ENCODE measurements around the gene GADD45GIP1. TPM values are rescaled to one million over a fixed set of nuclear protein-coding genes. Genes with fewer than 3 reads are reported as not detected.

The GADD45GIP1 gene
- total RNA-seq, 1 experiment from 2014 or later: 36.7 TPM

DNA sequence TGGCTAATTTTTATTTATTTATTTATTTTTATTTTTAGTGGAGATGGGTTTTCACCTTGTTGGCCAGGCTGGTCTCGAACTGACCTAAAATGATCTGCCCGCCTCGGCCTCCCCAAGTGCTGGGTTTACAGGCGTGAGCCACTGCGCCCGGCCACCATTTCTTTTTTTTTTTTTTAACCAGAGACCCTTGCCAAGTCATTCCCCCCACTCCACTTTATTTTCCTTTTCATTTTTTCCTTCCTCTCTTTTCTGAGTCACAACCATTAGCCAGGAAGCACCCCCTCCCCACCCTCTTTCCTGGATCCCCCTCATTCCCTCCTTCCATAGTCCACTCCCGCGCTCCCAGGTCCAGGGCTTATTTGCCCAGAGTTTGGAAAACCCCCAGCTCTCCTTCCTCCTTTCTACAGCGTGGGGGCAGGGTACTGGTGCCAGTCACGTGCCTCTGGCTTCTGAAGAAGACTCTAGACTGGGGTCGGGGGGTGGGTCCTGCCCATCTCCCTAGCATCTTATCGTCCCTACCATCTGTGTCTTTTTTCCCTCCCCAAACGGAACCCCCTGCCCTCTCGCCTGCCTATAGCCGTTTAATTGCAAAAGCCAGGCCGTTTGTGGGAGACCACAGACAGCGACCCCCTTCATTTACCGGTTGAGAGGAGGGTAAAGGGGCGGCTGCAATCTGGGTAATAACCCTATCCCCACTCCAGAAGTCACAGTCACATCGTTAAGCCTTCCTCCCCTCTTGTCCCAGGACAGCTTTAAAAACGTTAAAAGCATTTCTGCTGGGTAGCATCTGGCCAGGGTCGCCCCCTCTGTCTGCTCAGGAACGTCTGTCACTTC lies 19.7 kb downstream of the GADD45GIP1 start:
- H3K27me3 ChIP-seq (ENCODE audit: control insufficient read depth, insufficient read depth, low read length): no peaks in the 10 kb centered on the region
- H3K4me3 ChIP-seq (ENCODE audit: low read depth in 2 of 2, low read length in 2 of 2): peak overlapping the region; percentile 62 to 97
- in situ Hi-C loops (cut with HindIII; ENCODE audit: low pct_unique_long_range_greater_than_20kb, low sequenced_read_pairs): no loop called here
- H3K4me1 ChIP-seq (ENCODE audit: control insufficient read depth, insufficient read depth, low read length): peaks cover 21% of the 10 kb centered on the region
- TF ChIP-seq, protein P1, sequence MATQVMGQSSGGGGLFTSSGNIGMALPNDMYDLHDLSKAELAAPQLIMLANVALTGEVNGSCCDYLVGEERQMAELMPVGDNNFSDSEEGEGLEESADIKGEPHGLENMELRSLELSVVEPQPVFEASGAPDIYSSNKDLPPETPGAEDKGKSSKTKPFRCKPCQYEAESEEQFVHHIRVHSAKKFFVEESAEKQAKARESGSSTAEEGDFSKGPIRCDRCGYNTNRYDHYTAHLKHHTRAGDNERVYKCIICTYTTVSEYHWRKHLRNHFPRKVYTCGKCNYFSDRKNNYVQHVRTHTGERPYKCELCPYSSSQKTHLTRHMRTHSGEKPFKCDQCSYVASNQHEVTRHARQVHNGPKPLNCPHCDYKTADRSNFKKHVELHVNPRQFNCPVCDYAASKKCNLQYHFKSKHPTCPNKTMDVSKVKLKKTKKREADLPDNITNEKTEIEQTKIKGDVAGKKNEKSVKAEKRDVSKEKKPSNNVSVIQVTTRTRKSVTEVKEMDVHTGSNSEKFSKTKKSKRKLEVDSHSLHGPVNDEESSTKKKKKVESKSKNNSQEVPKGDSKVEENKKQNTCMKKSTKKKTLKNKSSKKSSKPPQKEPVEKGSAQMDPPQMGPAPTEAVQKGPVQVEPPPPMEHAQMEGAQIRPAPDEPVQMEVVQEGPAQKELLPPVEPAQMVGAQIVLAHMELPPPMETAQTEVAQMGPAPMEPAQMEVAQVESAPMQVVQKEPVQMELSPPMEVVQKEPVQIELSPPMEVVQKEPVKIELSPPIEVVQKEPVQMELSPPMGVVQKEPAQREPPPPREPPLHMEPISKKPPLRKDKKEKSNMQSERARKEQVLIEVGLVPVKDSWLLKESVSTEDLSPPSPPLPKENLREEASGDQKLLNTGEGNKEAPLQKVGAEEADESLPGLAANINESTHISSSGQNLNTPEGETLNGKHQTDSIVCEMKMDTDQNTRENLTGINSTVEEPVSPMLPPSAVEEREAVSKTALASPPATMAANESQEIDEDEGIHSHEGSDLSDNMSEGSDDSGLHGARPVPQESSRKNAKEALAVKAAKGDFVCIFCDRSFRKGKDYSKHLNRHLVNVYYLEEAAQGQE (IDR thresholded peaks at IDR 0.05; ENCODE audit: insufficient read depth in 1 of 2, low read depth in 2 of 2, low read length in 1 of 2): no peak
- TF ChIP-seq, protein P2, sequence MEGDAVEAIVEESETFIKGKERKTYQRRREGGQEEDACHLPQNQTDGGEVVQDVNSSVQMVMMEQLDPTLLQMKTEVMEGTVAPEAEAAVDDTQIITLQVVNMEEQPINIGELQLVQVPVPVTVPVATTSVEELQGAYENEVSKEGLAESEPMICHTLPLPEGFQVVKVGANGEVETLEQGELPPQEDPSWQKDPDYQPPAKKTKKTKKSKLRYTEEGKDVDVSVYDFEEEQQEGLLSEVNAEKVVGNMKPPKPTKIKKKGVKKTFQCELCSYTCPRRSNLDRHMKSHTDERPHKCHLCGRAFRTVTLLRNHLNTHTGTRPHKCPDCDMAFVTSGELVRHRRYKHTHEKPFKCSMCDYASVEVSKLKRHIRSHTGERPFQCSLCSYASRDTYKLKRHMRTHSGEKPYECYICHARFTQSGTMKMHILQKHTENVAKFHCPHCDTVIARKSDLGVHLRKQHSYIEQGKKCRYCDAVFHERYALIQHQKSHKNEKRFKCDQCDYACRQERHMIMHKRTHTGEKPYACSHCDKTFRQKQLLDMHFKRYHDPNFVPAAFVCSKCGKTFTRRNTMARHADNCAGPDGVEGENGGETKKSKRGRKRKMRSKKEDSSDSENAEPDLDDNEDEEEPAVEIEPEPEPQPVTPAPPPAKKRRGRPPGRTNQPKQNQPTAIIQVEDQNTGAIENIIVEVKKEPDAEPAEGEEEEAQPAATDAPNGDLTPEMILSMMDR (IDR thresholded peaks at IDR 0.05): no peak
- TF ChIP-seq SIN3A (IDR thresholded peaks at IDR 0.05; ENCODE audit: borderline replicate concordance, insufficient read depth, low read depth, low read length): no peak
- TF ChIP-seq POLR2AphosphoS5 (IDR thresholded peaks at IDR 0.05; ENCODE audit: low read depth, low read length): no peak
- ChIA-PET POLR2A (no interaction called here), CTCF (interaction anchor here (0.5 to 0.6 kb wide), 2 partner anchors 17 to 138 kb away, joined by 3 read pairs; no protein-coding TSS in a partner anchor)
- DNase-seq (ENCODE audit: low read depth, low spot score) (no peak), ATAC-seq (no peak)
- H3K9me3 ChIP-seq (ENCODE audit: control insufficient read depth, insufficient read depth, low read depth, low read length): no peaks in the 10 kb centered on the region
- peaks cover 25% of the 10 kb centered on the region for H3K36me3 ChIP-seq (ENCODE audit: control insufficient read depth, insufficient read depth, low read length)
- intact Hi-C loops (cut with micrococcal nuclease; ENCODE audit: unreplicated experiment): no loop called here
- BruUV-seq (replicated peaks): no TSS peak
- peak overlapping the region; percentile 93 for H3K27ac ChIP-seq (ENCODE audit: low read length)

DNA sequence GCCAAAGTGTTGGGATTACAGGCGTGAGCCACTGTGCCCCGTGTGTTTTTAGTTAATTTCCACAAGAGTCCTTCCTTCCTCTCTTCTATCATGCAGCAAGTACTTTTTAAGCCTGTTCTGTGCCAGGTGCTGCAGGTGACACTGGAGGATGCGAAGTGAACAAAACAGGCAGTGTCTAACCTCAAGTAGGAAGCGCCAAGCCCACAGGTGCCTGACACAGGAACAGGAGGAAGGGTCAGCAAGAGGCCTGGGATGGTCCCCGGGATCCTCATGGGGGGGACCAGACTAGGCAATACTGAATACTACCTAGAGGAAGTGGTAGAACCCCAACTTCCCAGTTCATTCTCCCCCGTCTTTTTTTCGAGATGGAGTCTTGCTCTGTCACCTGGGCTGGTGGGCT lies 20.4 kb downstream of the GADD45GIP1 start:
- no peak for DNase-seq (ENCODE audit: low read depth, low spot score)
- Histone ChIP-seq H3K36me3 (ENCODE audit: control insufficient read depth, insufficient read depth, low read length) (peaks cover 25% of the 10 kb centered on the region), H3K9me3 (ENCODE audit: control insufficient read depth, insufficient read depth, low read depth, low read length) (no peaks in the 10 kb centered on the region), H3K27ac (ENCODE audit: low read length) (no peak overlapping the region; the same call in 1 of the 2 replicates), H3K27me3 (ENCODE audit: control insufficient read depth, insufficient read depth, low read length) (no peaks in the 10 kb centered on the region), H3K4me1 (ENCODE audit: control insufficient read depth, insufficient read depth, low read length) (peaks cover 23% of the 10 kb centered on the region), H3K4me3 (ENCODE audit: low read depth in 2 of 2, low read length in 2 of 2) (no peak overlapping the region)
- ATAC-seq: no peak
- in situ Hi-C loops (cut with HindIII; ENCODE audit: low pct_unique_long_range_greater_than_20kb, low sequenced_read_pairs) (no loop called here), intact Hi-C loops (cut with micrococcal nuclease; ENCODE audit: unreplicated experiment) (no loop called here)
- TF ChIP-seq, protein P1 (IDR thresholded peaks at IDR 0.05; ENCODE audit: insufficient read depth in 1 of 2, low read depth in 2 of 2, low read length in 1 of 2): no peak
- TF ChIP-seq TCF7L2 (IDR thresholded peaks at IDR 0.05; ENCODE audit: low read depth, low read length) (no peak), POLR2AphosphoS5 (IDR thresholded peaks at IDR 0.05; ENCODE audit: low read depth, low read length) (no peak), SIN3A (IDR thresholded peaks at IDR 0.05; ENCODE audit: borderline replicate concordance, insufficient read depth, low read depth, low read length) (no peak)
- TF ChIP-seq, protein P2 (IDR thresholded peaks at IDR 0.05): no peak
- no TSS peak for BruUV-seq (replicated peaks)
- CTCF ChIA-PET: no interaction called here
- POLR2A ChIA-PET: no interaction called here

Measured in Panc1 (cell line).